ENCODE results near the gene SUPT3H. TPM values are rescaled to one million over a fixed set of nuclear protein-coding genes. Genes with fewer than 3 reads are reported as not detected.
A peak's percentile ranks its signal among the peaks of the same experiment; 100 is the strongest.

Gene SUPT3H
- polyA plus RNA-seq (2013, experiment 1 of 2), result 18.2 TPM
- polyA plus RNA-seq (2013, experiment 2 of 2), result 20.2 TPM

DNA sequence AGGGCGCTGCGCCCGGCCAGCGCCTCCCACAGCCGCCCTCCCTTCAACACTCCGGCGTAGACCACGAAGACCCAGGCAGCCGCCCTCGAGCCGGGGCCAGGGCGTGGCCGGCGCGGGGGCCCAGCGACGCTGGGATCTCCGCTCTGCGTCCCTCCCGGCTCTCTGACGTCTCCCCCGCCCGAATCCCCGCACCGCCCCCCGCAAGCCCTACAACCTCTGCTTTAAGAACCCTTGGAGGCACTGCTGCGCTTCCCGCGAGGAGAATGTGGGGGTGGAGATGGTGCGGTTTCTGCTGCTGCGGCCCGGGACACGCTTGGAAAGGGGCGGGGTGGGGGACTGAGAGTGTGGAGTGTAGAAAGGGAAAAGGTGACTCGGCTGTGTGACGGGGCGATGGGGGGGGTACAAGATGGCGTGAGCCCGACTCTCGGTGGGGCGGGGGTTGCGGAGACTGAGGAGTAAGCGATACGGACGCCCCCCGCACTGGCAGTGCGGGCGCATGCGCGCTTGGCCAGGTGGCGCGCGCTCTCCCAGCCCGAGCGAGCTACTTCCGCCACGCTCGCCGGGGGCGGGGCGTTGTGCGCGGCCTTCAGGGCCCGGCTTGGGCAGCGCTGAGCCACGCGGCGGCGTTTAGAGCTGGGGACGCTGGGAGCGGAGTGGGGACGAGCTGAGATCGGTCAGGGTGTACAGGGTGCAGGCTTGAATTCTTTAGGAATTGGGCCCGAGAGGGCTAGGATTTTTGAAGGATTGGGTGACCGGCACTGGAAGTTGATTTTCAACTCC is at the start of gene SUPT3H:
Gene SUPT3H, minus strand, starts transcription at position 381 of the 780 bp plus-strand sequence.
- Histone ChIP-seq H3K79me1 (ENCODE audit: low read length) (peaks cover 4% of the 10 kb centered on the region), H3K36me3 (ENCODE audit: control insufficient read depth, insufficient read depth, low read length) (no peaks in the 10 kb centered on the region), H3K27ac (ENCODE audit: low read depth, low read length) (peak within 1 kb of the TSS; percentile 95), H3K4me3 (ENCODE audit: low read length) (peak within 1 kb of the TSS; percentile 74), H3K4me2 (ENCODE audit: low read length) (peak within 1 kb of the TSS; percentile 63), H2BK15ac (replicated peaks; ENCODE audit: low read depth) (no peak within 1 kb of the TSS), H3K4me1 (ENCODE audit: control insufficient read depth, low read depth, low read length) (no peaks in the 10 kb centered on the region), H2BK5ac (ENCODE audit: low read length) (peak within 1 kb of the TSS; percentile 75), H2BK120ac (ENCODE audit: low read depth, low read length) (peak within 1 kb of the TSS; percentile 46), H4K8ac (ENCODE audit: low read depth, low read length) (peak within 1 kb of the TSS; percentile 99), H3K18ac (ENCODE audit: low read length) (peak within 1 kb of the TSS; percentile 98), H3K56ac (ENCODE audit: low read length) (peak within 1 kb of the TSS; percentile 99), H2AK5ac (ENCODE audit: low read length) (no peak within 1 kb of the TSS), H4K5ac (ENCODE audit: low read length) (no peak within 1 kb of the TSS), H3K27me3 (ENCODE audit: insufficient read depth, low read length, poor library complexity) (no peaks in the 10 kb centered on the region), H3K79me2 (ENCODE audit: control insufficient read depth, insufficient read depth, low read length) (peaks cover 4% of the 10 kb centered on the region), H3K9ac (ENCODE audit: low read length) (peak within 1 kb of the TSS; percentile 93), H3K23ac (ENCODE audit: low read length) (peak within 1 kb of the TSS; percentile 83), H3K4ac (ENCODE audit: low read depth, low read length) (peak within 1 kb of the TSS; percentile 82)
- no CpG with 5 or more reads among the region's 75 CpGs for WGBS (ENCODE audit: extremely low coverage, insufficient coverage, low lambda C conversion rate)
- peak; percentile 98 for DNase-seq

GRCh38 chr6:45426251-45426650 is 48.5 kb upstream of the SUPT3H start:
- no peak overlapping the region for H4K8ac ChIP-seq (ENCODE audit: low read depth, low read length)
- no peaks in the 10 kb centered on the region for H3K36me3 ChIP-seq (ENCODE audit: control insufficient read depth, insufficient read depth, low read length)
- no peak overlapping the region for H3K18ac ChIP-seq (ENCODE audit: low read length)
- H4K5ac ChIP-seq (ENCODE audit: low read length), result no peak overlapping the region
- no peaks in the 10 kb centered on the region for H3K79me2 ChIP-seq (ENCODE audit: control insufficient read depth, insufficient read depth, low read length)
- no peak overlapping the region for H2BK5ac ChIP-seq (ENCODE audit: low read length)
- no peak overlapping the region for H3K27ac ChIP-seq (ENCODE audit: low read depth, low read length)
- no peak overlapping the region for H2BK120ac ChIP-seq (ENCODE audit: low read depth, low read length)
- H3K9ac ChIP-seq (ENCODE audit: low read length), result no peak overlapping the region
- no peaks in the 10 kb centered on the region for H3K79me1 ChIP-seq (ENCODE audit: low read length)
- H3K27me3 ChIP-seq (ENCODE audit: insufficient read depth, low read length, poor library complexity), result peaks cover 5% of the 10 kb centered on the region
- no peak overlapping the region for H3K4ac ChIP-seq (ENCODE audit: low read depth, low read length)
- H3K23ac ChIP-seq (ENCODE audit: low read length), result no peak overlapping the region
- H2AK5ac ChIP-seq (ENCODE audit: low read length), result no peak overlapping the region
- H3K4me2 ChIP-seq (ENCODE audit: low read length), result no peak overlapping the region
- no peak overlapping the region for H3K56ac ChIP-seq (ENCODE audit: low read length)
- no peak overlapping the region for H2BK15ac ChIP-seq (replicated peaks; ENCODE audit: low read depth)
- H3K4me1 ChIP-seq (ENCODE audit: control insufficient read depth, low read depth, low read length), result no peaks in the 10 kb centered on the region
- no CpG with 5 or more reads among the region's 4 CpGs for WGBS (ENCODE audit: extremely low coverage, insufficient coverage, low lambda C conversion rate)
- no peak overlapping the region for H3K4me3 ChIP-seq (ENCODE audit: low read length)
- no peak for DNase-seq

GRCh38 chr6:45424451-45424861 is 46.7 kb upstream of the SUPT3H start:
- Histone ChIP-seq H3K4me3 (ENCODE audit: low read length) (no peak overlapping the region), H4K5ac (ENCODE audit: low read length) (no peak overlapping the region), H3K56ac (ENCODE audit: low read length) (no peak overlapping the region), H3K18ac (ENCODE audit: low read length) (no peak overlapping the region), H3K4ac (ENCODE audit: low read depth, low read length) (no peak overlapping the region), H3K23ac (ENCODE audit: low read length) (peak overlapping the region; percentile 45), H3K27ac (ENCODE audit: low read depth, low read length) (no peak overlapping the region), H3K4me1 (ENCODE audit: control insufficient read depth, low read depth, low read length) (peaks cover 3% of the 10 kb centered on the region), H2BK120ac (ENCODE audit: low read depth, low read length) (no peak overlapping the region), H2BK5ac (ENCODE audit: low read length) (no peak overlapping the region), H4K8ac (ENCODE audit: low read depth, low read length) (no peak overlapping the region), H3K79me2 (ENCODE audit: control insufficient read depth, insufficient read depth, low read length) (no peaks in the 10 kb centered on the region), H3K79me1 (ENCODE audit: low read length) (no peaks in the 10 kb centered on the region), H3K9ac (ENCODE audit: low read length) (no peak overlapping the region), H3K27me3 (ENCODE audit: insufficient read depth, low read length, poor library complexity) (peaks cover 17% of the 10 kb centered on the region), H3K4me2 (ENCODE audit: low read length) (peak overlapping the region; percentile 29), H3K36me3 (ENCODE audit: control insufficient read depth, insufficient read depth, low read length) (no peaks in the 10 kb centered on the region), H2AK5ac (ENCODE audit: low read length) (no peak overlapping the region), H2BK15ac (replicated peaks; ENCODE audit: low read depth) (no peak overlapping the region)
- DNase-seq, result no peak
- no CpG with 5 or more reads among the region's 6 CpGs for WGBS (ENCODE audit: extremely low coverage, insufficient coverage, low lambda C conversion rate)

DNA sequence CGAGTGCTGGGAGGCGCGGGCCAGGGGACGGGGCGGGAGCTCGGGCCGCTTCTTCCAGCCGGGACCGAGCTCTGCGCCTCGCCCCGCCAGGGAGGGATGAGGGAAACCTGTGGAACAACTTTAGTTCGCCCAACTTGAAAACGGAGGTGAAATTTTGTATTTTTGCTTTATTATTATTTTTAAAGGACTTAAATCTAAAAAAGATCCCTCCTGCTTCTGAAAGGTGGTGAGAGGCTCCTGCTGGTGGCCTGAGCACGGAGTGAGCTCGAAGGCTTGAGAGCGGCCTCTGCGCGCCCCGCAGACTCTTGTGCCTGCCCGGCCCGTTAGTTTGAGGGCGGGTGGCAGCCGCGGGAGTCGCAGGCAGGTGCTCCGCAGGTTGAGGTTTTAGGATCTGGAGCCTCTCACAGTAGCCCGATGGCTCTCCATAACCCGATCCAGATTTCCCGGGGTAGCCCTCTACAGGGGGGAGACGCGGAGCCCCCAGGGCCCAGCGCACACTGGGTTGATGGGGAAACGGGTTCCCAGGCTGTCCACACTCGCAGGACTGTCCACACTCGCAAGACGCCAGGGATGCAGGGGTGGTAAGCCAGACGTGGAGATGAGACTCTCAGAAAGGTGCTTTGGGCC is 46.2 kb upstream of the SUPT3H start:
- Histone ChIP-seq H3K4me3 (ENCODE audit: low read length) (no peak overlapping the region), H3K4me1 (ENCODE audit: control insufficient read depth, low read depth, low read length) (peaks cover 3% of the 10 kb centered on the region), H3K79me1 (ENCODE audit: low read length) (no peaks in the 10 kb centered on the region), H3K79me2 (ENCODE audit: control insufficient read depth, insufficient read depth, low read length) (no peaks in the 10 kb centered on the region), H2BK120ac (ENCODE audit: low read depth, low read length) (no peak overlapping the region), H3K56ac (ENCODE audit: low read length) (peak overlapping the region; percentile 86), H3K23ac (ENCODE audit: low read length) (no peak overlapping the region), H2BK15ac (replicated peaks; ENCODE audit: low read depth) (no peak overlapping the region), H2BK5ac (ENCODE audit: low read length) (no peak overlapping the region), H4K5ac (ENCODE audit: low read length) (no peak overlapping the region), H3K4me2 (ENCODE audit: low read length) (peak overlapping the region; percentile 97), H3K27ac (ENCODE audit: low read depth, low read length) (no peak overlapping the region), H3K4ac (ENCODE audit: low read depth, low read length) (no peak overlapping the region), H3K9ac (ENCODE audit: low read length) (no peak overlapping the region), H3K18ac (ENCODE audit: low read length) (peak overlapping the region; percentile 11), H2AK5ac (ENCODE audit: low read length) (no peak overlapping the region), H4K8ac (ENCODE audit: low read depth, low read length) (no peak overlapping the region), H3K36me3 (ENCODE audit: control insufficient read depth, insufficient read depth, low read length) (no peaks in the 10 kb centered on the region), H3K27me3 (ENCODE audit: insufficient read depth, low read length, poor library complexity) (peaks cover 20% of the 10 kb centered on the region)
- DNase-seq, result peak; percentile 49
- no CpG with 5 or more reads among the region's 38 CpGs for WGBS (ENCODE audit: extremely low coverage, insufficient coverage, low lambda C conversion rate)

DNA sequence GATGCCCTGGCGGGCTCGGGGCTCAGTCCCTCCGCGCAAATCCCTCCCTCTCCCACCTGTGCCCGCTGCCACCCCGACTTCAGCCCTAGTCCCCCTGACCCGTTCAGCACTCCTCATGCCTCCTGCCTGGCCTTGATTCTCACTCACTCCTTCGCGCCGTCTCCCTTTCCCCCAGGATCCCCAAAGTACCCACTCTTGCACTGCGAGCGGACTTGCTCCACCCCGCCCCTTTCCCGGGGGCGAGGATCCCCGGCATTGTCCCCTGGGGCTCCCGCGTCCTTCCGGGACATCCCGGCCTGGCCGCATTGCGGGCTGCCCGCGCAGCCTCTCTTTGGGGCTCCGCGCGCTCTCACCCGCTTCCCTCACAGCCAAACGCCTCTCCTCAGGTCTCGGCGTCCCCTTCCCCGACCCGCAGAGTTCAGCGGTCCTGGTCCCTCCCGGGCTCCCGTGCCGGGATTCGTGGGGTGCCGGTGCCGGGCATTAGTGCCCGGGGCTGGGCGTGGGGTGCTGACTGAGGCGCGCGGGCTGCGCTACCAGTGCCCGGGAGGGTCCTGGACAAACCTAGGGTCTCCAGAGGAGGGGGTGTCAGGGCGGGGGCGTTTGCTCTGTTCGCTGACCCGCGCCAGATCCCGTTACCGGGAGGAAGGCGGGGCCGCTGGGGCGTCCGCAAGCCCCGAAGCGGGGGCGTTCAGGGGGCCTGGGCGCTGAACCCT is 45.5 kb upstream of the SUPT3H start:
- H2AK5ac ChIP-seq (ENCODE audit: low read length), result no peak overlapping the region
- H3K56ac ChIP-seq (ENCODE audit: low read length), result peak overlapping the region; percentile 86
- peak overlapping the region; percentile 97 for H3K4me2 ChIP-seq (ENCODE audit: low read length)
- H4K5ac ChIP-seq (ENCODE audit: low read length), result no peak overlapping the region
- H2BK5ac ChIP-seq (ENCODE audit: low read length), result no peak overlapping the region
- H3K79me2 ChIP-seq (ENCODE audit: control insufficient read depth, insufficient read depth, low read length), result no peaks in the 10 kb centered on the region
- DNase-seq, result peak; percentile 59
- peak overlapping the region; percentile 24 for H3K23ac ChIP-seq (ENCODE audit: low read length)
- H3K79me1 ChIP-seq (ENCODE audit: low read length), result no peaks in the 10 kb centered on the region
- peaks cover 20% of the 10 kb centered on the region for H3K27me3 ChIP-seq (ENCODE audit: insufficient read depth, low read length, poor library complexity)
- H3K4me3 ChIP-seq (ENCODE audit: low read length), result peak overlapping the region; percentile 68
- no peak overlapping the region for H2BK15ac ChIP-seq (replicated peaks; ENCODE audit: low read depth)
- H3K4me1 ChIP-seq (ENCODE audit: control insufficient read depth, low read depth, low read length), result peaks cover 3% of the 10 kb centered on the region
- WGBS (ENCODE audit: extremely low coverage, insufficient coverage, low lambda C conversion rate), result no CpG with 5 or more reads among the region's 62 CpGs
- no peak overlapping the region for H2BK120ac ChIP-seq (ENCODE audit: low read depth, low read length)
- H4K8ac ChIP-seq (ENCODE audit: low read depth, low read length), result no peak overlapping the region
- H3K27ac ChIP-seq (ENCODE audit: low read depth, low read length), result no peak overlapping the region
- peak overlapping the region; percentile 11 for H3K18ac ChIP-seq (ENCODE audit: low read length)
- peak overlapping the region; percentile 64 for H3K9ac ChIP-seq (ENCODE audit: low read length)
- no peaks in the 10 kb centered on the region for H3K36me3 ChIP-seq (ENCODE audit: control insufficient read depth, insufficient read depth, low read length)
- H3K4ac ChIP-seq (ENCODE audit: low read depth, low read length), result no peak overlapping the region
